OCI-LY7 (cell line): ENCODE data around the gene CTXN3. TPM values are rescaled to one million over a fixed set of nuclear protein-coding genes. Genes with fewer than 3 reads are reported as not detected.

Experiments
- BruUV-seq: library from RNA; stranded (reverse); fragments of 400-500 nt; replicated peaks from 2 replicates; lab custom pipeline; 2021; lab: Mats Ljungman, UMichigan
- CTCF ChIA-PET: fragments of 300-600 bp; sonication (Branson Sonifier 250); formaldehyde crosslinking; loops from one replicate; lab custom pipeline; 2022; ENCODE audit warnings: antibody characterized with exemption; ENCODE audit not compliant: unreplicated experiment; lab: Charles Lee
- POLR2A ChIA-PET: fragments of 300-600 bp; sonication (Branson Sonifier 250); formaldehyde crosslinking; loops from one replicate; lab custom pipeline; 2022; ENCODE audit warnings: antibody characterized with exemption; lab: Charles Lee
- DNase-seq: peaks from one replicate; pipeline ENCODE4 v3.0.0-alpha.2; 2015; ENCODE audit warnings: low spot score
- H2AFZ ChIP-seq: fragments of 200-600 bp; sonication (generic), shearing (Covaris generic); 2 replicates; pipeline ENCODE4 v1.6.1; 2014; ENCODE audit warnings: mild to moderate bottlenecking, antibody characterized with exemption, low read length, moderate library complexity
- H3K27ac ChIP-seq: fragments of 200-600 bp; sonication (generic); 2 replicates; pipeline ENCODE4 v1.5.1; 2014; ENCODE audit warnings: mixed run types, low read depth, mild to moderate bottlenecking, moderate library complexity, low read length, inconsistent platforms; ENCODE audit not compliant: poor library complexity, severe bottlenecking
- H3K36me3 ChIP-seq: fragments of 200-600 bp; sonication (generic); 2 replicates; pipeline ENCODE4 v1.6.1; 2014; ENCODE audit warnings: mild to moderate bottlenecking, antibody characterized with exemption, low read length, moderate library complexity, mixed read lengths; ENCODE audit not compliant: insufficient read depth
- H3K4me1 ChIP-seq: fragments of 200-600 bp; sonication (generic); 2 replicates; pipeline ENCODE4 v1.5.1; 2014; ENCODE audit warnings: mild to moderate bottlenecking, low read length; ENCODE audit not compliant: insufficient read depth, poor library complexity, severe bottlenecking
- H3K4me2 ChIP-seq: fragments of 200-600 bp; sonication (generic); 2 replicates; pipeline ENCODE4 v1.6.1; 2014; ENCODE audit warnings: mild to moderate bottlenecking, low read length
- H3K4me3 ChIP-seq: fragments of 200-600 bp; sonication (generic); 2 replicates; pipeline ENCODE4 v1.5.1; 2014; ENCODE audit warnings: mild to moderate bottlenecking, low read depth, low read length; ENCODE audit not compliant: poor library complexity, severe bottlenecking
- H3K79me2 ChIP-seq: fragments of 200-600 bp; sonication (generic); 2 replicates; pipeline ENCODE4 v1.6.1; 2016; ENCODE audit warnings: low read depth, mild to moderate bottlenecking, low read length, moderate library complexity, mixed read lengths; ENCODE audit not compliant: insufficient read depth
- H3K9me2 ChIP-seq: fragments of 200-600 bp; sonication (generic); 2 replicates; pipeline ENCODE4 v1.6.1; 2016; ENCODE audit warnings: mild to moderate bottlenecking, low read length, mixed read lengths; ENCODE audit not compliant: insufficient read depth
- H3K9me3 ChIP-seq: fragments of 200-600 bp; sonication (generic); 2 replicates; pipeline ENCODE4 v1.6.1; 2014; ENCODE audit warnings: mild to moderate bottlenecking, mixed run types, low read length, mixed read lengths
- H4K20me1 ChIP-seq: fragments of 200-600 bp; sonication (generic); 2 replicates; pipeline ENCODE4 v1.6.1; 2014; ENCODE audit warnings: mild to moderate bottlenecking, antibody characterized with exemption, low read length, moderate library complexity, mixed read lengths; ENCODE audit not compliant: insufficient read depth
- EZH2phosphoT487 ChIP-seq: fragments of 200-600 bp; sonication (generic); IDR thresholded peaks from 2 replicates; pipeline ENCODE4 v1.6.1; 2018; ENCODE audit warnings: low read depth, borderline replicate concordance, mild to moderate bottlenecking, mixed run types, antibody characterized with exemption, low read length, moderate library complexity, mixed read lengths
- intact Hi-C: fragments of 100-400 bp; cut with micrococcal nuclease; formaldehyde crosslinking; loops from one replicate; pipeline ENCODE4 v1.10.0; 2022; ENCODE audit not compliant: unreplicated experiment
- total RNA-seq, 2 experiments: library from RNA; depleted of rRNA in 1 of 2; stranded (reverse); fragments of >200 nt in 1 of 2; shearing (Covaris generic) in 1 of 2; gene quantifications; 2 replicates each; pipeline ENCODE4 v1.2.3, GENCODE V29; 2014 to 2022
- TF ChIP-seq, protein P1 (sequence below): fragments of 200-600 bp; sonication (generic); conservative IDR thresholded peaks from 2 replicates; pipeline ENCODE4 v1.5.1; 2014; ENCODE audit warnings: mild to moderate bottlenecking, antibody characterized with exemption, low read length, moderate library complexity, mixed read lengths

Gene CTXN3
- total RNA-seq, 2 experiments from 2014 or later = not detected

DNA sequence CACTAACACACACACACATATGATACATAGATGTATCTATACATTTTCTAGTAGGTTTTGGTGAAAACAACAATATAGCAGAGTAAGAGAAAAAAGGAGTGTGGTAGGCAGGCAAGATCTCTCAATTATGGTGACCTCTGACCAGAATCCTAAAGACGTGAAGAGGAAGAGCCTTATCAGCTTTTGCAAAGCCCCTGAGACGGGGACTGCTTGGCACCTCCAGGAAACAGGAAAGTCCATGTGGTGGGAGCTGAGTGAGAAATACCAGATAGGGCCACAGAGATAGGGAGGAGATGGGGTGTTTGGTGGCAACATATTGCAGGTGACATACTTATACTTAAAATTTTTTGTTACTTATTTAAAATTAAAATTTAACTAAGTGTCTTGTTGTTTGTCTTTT is 39.9 kb upstream of the CTXN3 start:
- CTCF ChIA-PET = no interaction called here
- POLR2A ChIA-PET = no interaction called here
- intact Hi-C loops = no loop called here
- DNase-seq = no peak
- Histone ChIP-seq H3K36me3 (no peaks in the 10 kb centered on the region), H3K4me3 (no peak overlapping the region), H4K20me1 (no peaks in the 10 kb centered on the region), H3K4me1 (no peaks in the 10 kb centered on the region), H3K9me3 (no peaks in the 10 kb centered on the region), H3K4me2 (no peak overlapping the region), H3K79me2 (no peaks in the 10 kb centered on the region), H3K27ac (no peak overlapping the region), H2AFZ (no peak overlapping the region), H3K9me2 (no peaks in the 10 kb centered on the region)
- TF ChIP-seq EZH2phosphoT487 = no peak
- TF ChIP-seq, protein P1, sequence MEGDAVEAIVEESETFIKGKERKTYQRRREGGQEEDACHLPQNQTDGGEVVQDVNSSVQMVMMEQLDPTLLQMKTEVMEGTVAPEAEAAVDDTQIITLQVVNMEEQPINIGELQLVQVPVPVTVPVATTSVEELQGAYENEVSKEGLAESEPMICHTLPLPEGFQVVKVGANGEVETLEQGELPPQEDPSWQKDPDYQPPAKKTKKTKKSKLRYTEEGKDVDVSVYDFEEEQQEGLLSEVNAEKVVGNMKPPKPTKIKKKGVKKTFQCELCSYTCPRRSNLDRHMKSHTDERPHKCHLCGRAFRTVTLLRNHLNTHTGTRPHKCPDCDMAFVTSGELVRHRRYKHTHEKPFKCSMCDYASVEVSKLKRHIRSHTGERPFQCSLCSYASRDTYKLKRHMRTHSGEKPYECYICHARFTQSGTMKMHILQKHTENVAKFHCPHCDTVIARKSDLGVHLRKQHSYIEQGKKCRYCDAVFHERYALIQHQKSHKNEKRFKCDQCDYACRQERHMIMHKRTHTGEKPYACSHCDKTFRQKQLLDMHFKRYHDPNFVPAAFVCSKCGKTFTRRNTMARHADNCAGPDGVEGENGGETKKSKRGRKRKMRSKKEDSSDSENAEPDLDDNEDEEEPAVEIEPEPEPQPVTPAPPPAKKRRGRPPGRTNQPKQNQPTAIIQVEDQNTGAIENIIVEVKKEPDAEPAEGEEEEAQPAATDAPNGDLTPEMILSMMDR = no peak
- no TSS peak for BruUV-seq

- no peak overlapping the region for H3K4me3 ChIP-seq
- no peaks in the 10 kb centered on the region for H3K36me3 ChIP-seq
- DNase-seq = no peak
- TF ChIP-seq EZH2phosphoT487 = no peak
- TF ChIP-seq, protein P1 = no peak
- H4K20me1 ChIP-seq = no peaks in the 10 kb centered on the region
- intact Hi-C loops = no loop called here
- H2AFZ ChIP-seq = no peak overlapping the region
- POLR2A ChIA-PET = no interaction called here
- H3K4me2 ChIP-seq = no peak overlapping the region
- H3K27ac ChIP-seq = no peak overlapping the region
- CTCF ChIA-PET = no interaction called here
- no peaks in the 10 kb centered on the region for H3K4me1 ChIP-seq
- H3K9me2 ChIP-seq = no peaks in the 10 kb centered on the region
- no peaks in the 10 kb centered on the region for H3K9me3 ChIP-seq
- BruUV-seq = no TSS peak
- H3K79me2 ChIP-seq = no peaks in the 10 kb centered on the region
Measured at GRCh38 chr5:127609957-127610356, 38.9 kb upstream of the CTXN3 start.

GRCh38 chr5:127612441-127613141 is 36.3 kb upstream of the CTXN3 start:
- BruUV-seq = no TSS peak
- ChIA-PET POLR2A (interaction anchor here (0.8 kb wide), 1 partner anchor 1115 kb away, joined by 3 read pairs; no protein-coding TSS in a partner anchor), CTCF (no interaction called here)
- Histone ChIP-seq H3K27ac (no peak overlapping the region), H2AFZ (no peak overlapping the region), H3K9me3 (no peaks in the 10 kb centered on the region), H3K79me2 (no peaks in the 10 kb centered on the region), H3K4me1 (no peaks in the 10 kb centered on the region), H3K9me2 (no peaks in the 10 kb centered on the region), H3K36me3 (no peaks in the 10 kb centered on the region), H3K4me2 (no peak overlapping the region), H4K20me1 (no peaks in the 10 kb centered on the region), H3K4me3 (no peak overlapping the region)
- intact Hi-C loops = no loop called here
- TF ChIP-seq EZH2phosphoT487 = no peak
- TF ChIP-seq, protein P1 = no peak
- no peak for DNase-seq
